ENCODE data around the gene C2CD4C.

Gene C2CD4C

GRCh38 chr19:405121-405965 is 3.6 kb downstream of the C2CD4C start:
- no peak for TF ChIP-seq CTCF (IDR thresholded peaks at IDR 0.05; ENCODE audit: extremely low read depth, missing control alignments)
- DNase-seq (ENCODE audit: low spot score): peak; percentile 51

GRCh38 chr19:403221-404027 is 5.5 kb downstream of the C2CD4C start:
- no peak for DNase-seq (ENCODE audit: low spot score)
- TF ChIP-seq CTCF (IDR thresholded peaks at IDR 0.05; ENCODE audit: extremely low read depth, missing control alignments): no peak

GRCh38 chr19:402786-403185 is 6.2 kb downstream of the C2CD4C start:
- DNase-seq (ENCODE audit: low spot score): no peak
- TF ChIP-seq CTCF (IDR thresholded peaks at IDR 0.05; ENCODE audit: extremely low read depth, missing control alignments): no peak

GRCh38 chr19:401866-402511 is 7.0 kb downstream of the C2CD4C start:
- no peak for DNase-seq (ENCODE audit: low spot score)
- TF ChIP-seq CTCF (IDR thresholded peaks at IDR 0.05; ENCODE audit: extremely low read depth, missing control alignments): no peak

GRCh38 chr19:400976-401865 is 7.7 kb downstream of the C2CD4C start:
- DNase-seq (ENCODE audit: low spot score): no peak
- no peak for TF ChIP-seq CTCF (IDR thresholded peaks at IDR 0.05; ENCODE audit: extremely low read depth, missing control alignments)

- no peak for TF ChIP-seq CTCF (IDR thresholded peaks at IDR 0.05; ENCODE audit: extremely low read depth, missing control alignments)
- DNase-seq (ENCODE audit: low spot score): no peak
Measured at GRCh38 chr19:399370-399769, 9.6 kb downstream of the C2CD4C start.
